ENCODE data around the gene SCFD2.
"Not testable (repeated sequence)": the region's sequence is repeated elsewhere in the genome, so short reads cannot be mapped to it uniquely, and the experiment has no call there.

Gene SCFD2

GRCh38 chr4:53365486-53366300 is at the start of gene SCFD2:
SCFD2 (minus strand) TSS chr4:53366061.
- DNase-seq = peak; percentile 98

- not testable (repeated sequence) for DNase-seq
Measured at GRCh38 chr4:53409479-53409878, 43.6 kb upstream of the SCFD2 start.

DNA sequence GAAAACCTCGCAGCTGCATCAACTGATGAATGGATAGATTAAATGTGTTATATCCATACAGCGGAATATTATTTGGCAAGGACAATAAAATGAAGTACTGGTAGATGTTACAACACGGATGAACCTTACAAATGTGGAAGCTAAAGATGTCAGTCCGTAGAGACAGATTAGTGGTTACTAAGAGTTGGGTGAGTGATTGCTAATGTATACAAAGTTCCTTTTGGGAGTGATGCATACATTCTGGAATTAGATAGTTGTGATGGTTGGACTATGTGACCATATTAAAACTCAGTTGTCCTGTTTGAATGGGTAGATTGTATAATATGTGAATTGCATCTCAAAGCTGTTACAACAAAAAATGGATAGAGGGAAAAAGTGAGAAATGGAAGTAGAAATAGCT is 14.4 kb upstream of the SCFD2 start:
- no peak for DNase-seq

DNA sequence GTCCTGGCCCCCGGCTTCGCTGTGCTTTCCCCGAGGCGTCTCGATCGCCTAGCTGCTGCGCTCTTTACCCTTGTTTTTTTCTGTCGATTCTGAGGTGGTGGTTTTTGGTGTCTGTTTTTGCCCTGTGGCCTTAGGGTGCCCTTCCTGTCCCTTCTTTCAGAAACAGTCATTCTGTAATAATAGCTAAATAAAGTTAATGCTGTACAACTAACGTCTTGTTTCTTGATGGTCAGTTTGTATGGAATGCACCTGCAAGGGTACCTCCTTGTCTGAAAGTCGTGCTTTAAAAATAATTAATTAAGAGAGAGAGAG is 12.3 kb upstream of the SCFD2 start:
- DNase-seq = no peak

GRCh38 chr4:53377319-53378170 is 11.7 kb upstream of the SCFD2 start, which contains the start of gene FIP1L1:
FIP1L1 (plus strand) TSS chr4:53377641; CDS start chr4:53377839, 198 bp downstream.
- peak; percentile 95 for DNase-seq

- DNase-seq = no peak
Measured at GRCh38 chr4:53376900-53377299, 11.0 kb upstream of the SCFD2 start.

GRCh38 chr4:53374777-53375258 is 9.0 kb upstream of the SCFD2 start:
- no peak for DNase-seq

GRCh38 chr4:53371843-53372521 is 6.1 kb upstream of the SCFD2 start:
- DNase-seq = no peak

DNA sequence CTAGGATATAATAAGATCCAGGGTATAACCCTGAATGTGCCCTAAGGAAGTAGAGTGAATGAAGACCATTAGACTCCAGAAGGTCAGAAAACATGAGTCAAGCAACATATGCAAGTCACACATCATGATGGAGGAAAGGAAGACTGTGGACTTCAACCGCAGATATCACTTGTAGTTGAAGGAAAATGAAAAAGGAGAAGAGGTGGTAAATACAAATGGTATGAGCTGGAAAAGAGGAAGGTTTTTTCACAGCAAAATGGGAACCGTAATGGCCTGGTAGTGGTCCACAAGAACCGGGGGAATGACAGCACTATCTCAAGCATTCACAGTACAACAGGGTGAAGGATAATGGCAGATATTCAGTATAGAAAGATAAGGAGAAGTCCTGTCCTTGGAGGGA is 5.2 kb upstream of the SCFD2 start:
- DNase-seq = peak; percentile 35

DNA sequence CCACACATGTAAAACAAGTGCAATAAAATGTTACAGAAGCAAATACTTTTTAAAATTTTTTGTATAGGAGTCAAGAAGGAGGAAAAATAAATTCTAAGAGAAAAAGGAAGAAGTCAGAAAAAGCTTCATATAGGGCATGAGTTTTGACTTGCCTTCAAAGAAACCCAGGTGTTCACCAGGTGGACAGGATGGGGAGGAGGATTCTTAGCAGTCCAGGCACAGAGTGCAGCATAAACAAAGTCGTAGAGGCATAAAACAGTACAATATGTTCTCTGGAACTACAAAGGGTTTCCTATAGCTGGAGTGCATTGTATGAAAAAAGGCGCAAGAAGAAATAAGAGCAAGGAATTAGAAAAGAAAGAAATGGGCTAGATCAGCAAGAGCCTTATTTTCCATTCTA is 1.9 kb upstream of the SCFD2 start:
- DNase-seq = no peak

- DNase-seq = no peak
Measured at GRCh38 chr4:53366301-53366716, 448 bp upstream of the SCFD2 start.

- DNase-seq = peak; percentile 33
Measured at GRCh38 chr4:53365121-53365485, 758 bp downstream of the SCFD2 start.

DNA sequence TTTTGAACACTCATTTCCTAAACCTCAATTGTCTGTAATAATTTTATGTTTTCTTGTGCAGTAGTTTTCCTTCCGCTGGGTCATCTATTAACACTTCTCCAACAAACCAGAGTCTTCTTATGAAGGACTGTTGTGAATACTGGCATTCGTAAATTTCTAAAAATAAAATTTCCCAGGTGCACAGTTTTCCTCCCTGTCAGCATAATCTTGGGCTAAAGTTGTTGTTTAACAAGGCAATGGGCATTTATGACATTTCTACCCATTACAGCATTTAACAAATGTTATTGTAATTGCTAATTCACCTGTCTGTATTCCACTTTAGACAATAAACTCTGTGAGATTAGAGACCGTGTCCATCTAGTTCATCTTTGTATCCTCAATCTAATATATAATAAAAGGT is 1.2 kb downstream of the SCFD2 start:
- no peak for DNase-seq

- no peak for DNase-seq
Measured at GRCh38 chr4:53362093-53362492, 3.8 kb downstream of the SCFD2 start.

DNA sequence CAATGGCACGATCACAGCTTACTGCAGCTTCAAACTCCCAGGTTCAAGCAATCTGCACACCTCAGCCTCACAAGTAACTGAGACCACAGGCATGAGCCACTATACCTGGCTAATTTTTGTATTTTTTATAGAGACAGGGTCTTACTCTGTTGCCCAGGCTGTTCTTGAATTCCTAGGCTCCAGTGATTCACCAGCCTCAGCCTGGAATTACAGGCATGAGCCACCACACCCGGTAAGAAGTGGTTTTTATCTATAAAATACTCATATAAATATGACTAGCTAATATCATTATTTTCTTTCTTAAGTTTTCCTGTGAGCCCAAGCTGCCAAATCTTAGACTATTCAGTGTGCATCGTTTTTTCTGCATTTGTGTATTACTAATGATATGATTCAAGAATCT is 4.4 kb downstream of the SCFD2 start:
- DNase-seq = no peak

DNA sequence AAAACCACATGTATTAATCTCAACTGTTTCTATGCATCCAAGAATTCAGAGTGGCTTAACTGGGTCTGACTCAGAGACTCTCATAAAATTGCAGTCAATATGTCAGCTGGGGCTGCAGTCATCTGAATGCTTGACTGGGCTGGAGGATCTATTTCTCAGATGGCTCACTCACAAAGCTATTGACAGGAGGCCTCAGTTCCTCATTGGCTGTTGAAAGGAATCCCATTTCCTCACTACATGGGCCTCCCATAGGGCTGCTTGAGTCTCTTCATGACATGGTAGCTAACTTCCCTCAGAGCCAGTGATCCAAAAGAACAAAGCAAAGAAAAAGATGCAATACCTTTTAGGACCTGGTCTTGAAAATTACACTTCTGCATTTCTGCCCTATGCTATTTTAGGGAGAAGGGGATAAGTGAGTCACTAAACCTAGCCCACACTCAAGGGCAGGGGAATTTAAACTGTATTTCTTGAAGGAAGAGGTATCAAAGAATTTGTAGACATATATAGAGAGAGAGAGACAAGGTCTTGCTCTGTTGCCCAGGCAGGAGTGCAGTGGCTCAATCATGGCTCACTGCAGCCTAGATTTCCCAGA is 9.8 kb downstream of the SCFD2 start:
- DNase-seq = peak; percentile 21

DNA sequence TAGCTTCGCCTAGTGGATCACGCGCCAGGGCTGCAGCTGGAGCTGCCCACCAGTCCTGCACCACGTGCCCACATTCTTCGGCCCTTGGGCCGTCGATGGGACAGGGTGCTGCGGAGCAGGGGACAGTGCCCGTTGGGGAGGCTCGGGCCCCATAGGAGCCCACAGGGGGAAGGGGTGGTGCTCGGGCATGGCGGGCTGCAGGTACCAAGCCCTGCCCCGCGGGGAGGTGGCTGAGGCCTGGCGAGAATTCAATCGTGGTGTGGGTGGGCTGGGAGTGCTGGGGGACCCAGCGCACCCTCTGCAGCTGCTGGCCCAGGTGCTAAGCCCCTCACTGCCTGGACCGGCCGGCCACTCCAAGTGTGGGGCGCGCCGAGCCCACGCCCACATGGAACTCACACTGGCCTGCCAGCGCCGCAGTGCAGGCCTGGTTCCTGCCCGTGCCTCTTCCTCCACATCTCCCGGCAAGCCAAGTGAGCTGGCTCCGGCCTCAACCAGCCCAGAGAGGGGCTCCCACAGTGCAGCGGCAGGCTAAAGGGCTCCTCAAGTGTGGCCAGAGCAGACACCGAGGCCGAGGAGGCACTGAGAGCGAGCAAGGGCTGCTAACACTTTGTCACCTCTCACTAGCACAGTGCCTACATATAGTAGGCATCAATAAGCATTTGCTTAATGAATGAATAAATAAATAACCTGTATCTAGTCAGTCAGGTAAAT is 11.7 kb downstream of the SCFD2 start:
- no peak for DNase-seq

GRCh38 chr4:53349091-53349491 is 16.8 kb downstream of the SCFD2 start:
- DNase-seq = no peak

DNA sequence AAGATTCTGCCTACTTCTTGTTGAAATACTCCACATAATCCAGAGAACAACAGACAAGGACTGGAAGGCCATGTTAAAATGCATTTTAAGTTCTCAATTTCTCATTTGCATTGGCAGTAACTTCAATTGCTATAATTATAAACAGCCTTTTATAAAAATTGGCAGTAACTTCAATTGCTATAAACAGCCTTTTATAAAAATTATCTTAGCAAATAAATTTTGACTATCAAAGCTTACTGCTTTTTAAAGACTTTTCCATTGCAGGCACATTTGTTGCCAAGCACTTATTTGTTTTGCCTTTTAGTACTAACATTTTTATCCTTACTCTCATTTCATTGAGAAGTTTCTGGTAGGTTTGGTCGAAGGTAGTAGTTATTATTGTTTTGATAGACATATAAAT is 17.8 kb downstream of the SCFD2 start:
- DNase-seq = no peak

- DNase-seq = no peak
Measured at GRCh38 chr4:53346920-53347852, 18.7 kb downstream of the SCFD2 start.

DNA sequence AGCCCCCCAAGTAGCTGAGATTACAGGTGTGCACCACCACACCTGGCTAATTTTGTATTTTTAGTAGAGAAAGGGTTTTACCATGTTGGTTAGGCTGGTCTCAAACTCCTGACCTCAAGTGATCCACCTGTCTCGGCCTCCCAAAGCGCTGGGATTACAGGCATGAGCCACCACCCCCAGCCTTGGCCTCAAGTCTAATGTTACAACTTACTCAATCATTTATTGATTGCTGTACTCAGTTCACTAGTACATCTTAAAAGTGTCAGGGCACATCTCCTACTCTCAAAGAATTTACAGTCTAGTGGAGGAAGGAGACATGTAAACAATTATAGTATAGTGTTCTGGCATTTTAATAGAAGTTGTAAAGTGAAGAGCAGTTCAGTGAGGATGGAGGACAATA is 19.5 kb downstream of the SCFD2 start:
- DNase-seq = not testable (repeated sequence)

Data from suppressor macrophage treated with lipopolysaccharide for 4 hours (primary cell).